Stimulated activated CD8-positive, alpha-beta memory T cell treated with anti-CD3 and anti-CD28 coated beads, Interleukin-2, amount 100 ng/mL, for 48 hours (primary cell): ENCODE results near the gene GRID1.

Experiments
- DNase-seq, 2 donors: peaks; one replicate each; pipeline ENCODE4 v3.0.0-alpha.2; 2020; ENCODE audit warnings: low read depth in 2 of 2

The GRID1 gene

DNA sequence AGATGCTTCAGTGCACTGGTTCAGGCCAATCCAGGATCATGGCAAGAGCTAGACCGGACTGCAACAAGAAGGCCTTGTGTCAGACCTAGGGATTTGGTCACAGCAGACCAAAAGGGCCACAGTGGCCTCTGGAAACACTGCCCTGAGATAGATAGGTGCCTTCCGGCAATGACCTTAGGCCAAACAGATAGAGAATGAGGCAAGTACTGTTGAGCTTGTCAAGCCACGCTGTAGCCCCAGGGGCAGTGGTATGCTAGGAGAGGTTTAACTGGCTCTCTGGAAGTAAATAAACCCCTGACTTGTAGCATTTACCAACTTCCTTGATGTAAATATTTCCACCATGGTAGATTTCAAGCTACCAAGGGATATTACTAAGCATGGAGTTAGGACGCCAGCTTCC, 197.5 kb downstream of the GRID1 start:
- no peak for DNase-seq

DNA sequence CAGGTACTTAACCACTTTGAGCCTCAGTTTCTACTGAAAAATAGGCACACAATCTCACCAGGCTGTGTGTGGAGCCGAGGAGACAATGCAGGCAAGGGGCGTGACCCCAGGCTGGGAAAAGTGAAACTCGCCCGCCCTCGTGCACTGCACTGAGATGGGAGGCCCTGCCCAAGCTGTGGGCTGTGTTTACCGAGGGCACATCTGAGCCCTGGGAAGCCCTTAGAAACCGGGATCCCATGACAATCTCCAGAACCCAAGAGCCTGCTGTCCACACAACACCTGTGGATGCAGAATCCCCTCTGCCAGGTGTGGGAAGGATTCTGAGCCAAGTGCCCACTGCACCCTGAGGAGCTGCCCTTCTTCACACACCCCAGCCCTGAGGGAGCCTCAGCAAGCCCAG, 198.3 kb downstream of the GRID1 start:
- DNase-seq = no peak

DNA sequence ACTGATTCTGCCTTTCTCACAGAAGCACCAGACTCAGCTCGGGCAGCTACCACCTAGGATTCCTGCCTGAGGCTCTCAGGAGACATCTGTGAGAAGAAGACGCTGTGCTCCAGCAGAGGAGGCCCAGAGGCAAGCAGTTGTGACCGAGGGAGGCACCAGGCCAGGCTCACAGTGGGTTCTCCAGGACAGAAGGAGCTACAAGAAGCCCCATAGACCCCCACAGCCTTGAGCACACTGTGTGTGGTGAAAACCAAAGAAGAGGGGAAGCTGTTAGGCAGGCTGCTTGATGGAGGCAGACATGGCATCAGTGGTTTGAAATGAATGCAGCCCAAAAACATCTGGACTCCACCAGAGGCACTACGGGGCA, 198.8 kb downstream of the GRID1 start:
- no peak for DNase-seq

DNA sequence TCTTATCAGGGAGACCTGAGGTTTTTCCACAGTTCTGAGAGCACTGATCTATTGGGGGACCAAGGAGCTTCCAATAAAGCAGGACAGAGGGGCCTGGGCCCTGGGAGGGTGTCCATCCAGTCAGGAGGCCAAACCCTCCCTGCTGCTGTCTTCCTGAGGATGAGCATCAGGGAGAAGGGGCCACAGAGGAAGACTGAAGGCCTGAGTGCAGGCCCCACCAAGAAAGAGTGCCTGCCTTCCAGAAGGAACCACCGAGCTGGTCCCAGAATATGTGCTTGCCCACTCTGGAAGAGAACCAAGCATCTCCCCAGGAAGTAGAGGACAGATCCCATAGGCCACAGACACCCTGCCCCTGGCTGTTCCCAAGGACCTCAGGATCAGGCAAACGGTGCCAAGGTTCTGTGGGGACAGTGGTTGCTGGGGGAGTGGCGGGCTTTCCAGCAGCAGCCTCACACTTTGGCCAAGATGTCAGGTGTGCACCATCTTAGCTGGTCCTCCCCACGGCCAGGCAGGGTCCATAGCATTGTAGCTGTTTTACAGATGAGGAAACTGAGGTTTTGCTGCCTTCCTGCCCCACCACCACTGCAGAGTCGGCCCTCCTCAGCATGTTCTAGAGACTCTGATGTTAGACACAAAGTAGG, 199.4 kb downstream of the GRID1 start:
- no peak for DNase-seq

DNA sequence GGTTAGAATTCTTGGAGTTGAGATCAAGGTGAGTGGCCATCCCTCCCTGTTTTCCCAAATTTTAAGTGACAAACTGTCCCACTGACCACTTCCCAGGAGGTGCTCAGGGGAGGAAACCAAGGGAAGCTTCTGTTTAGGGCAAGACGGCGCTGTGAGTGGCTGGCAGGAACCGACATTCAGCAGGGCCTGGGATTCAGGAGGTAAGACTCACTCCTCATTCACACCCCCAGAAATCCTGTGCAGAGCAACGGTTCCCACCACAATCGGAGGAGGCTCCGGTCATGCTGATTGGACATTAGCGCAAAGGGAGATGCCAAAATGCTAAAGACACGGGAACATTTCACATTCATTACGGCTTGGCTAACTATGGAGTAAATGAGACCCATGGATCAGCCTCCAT, 200.9 kb downstream of the GRID1 start:
- no peak for DNase-seq

GRCh38 chr10:86164960-86165630, 201.5 kb downstream of the GRID1 start:
- no peak for DNase-seq

- DNase-seq = no peak
Measured at GRCh38 chr10:86164174-86164774, 202.3 kb downstream of the GRID1 start.

DNA sequence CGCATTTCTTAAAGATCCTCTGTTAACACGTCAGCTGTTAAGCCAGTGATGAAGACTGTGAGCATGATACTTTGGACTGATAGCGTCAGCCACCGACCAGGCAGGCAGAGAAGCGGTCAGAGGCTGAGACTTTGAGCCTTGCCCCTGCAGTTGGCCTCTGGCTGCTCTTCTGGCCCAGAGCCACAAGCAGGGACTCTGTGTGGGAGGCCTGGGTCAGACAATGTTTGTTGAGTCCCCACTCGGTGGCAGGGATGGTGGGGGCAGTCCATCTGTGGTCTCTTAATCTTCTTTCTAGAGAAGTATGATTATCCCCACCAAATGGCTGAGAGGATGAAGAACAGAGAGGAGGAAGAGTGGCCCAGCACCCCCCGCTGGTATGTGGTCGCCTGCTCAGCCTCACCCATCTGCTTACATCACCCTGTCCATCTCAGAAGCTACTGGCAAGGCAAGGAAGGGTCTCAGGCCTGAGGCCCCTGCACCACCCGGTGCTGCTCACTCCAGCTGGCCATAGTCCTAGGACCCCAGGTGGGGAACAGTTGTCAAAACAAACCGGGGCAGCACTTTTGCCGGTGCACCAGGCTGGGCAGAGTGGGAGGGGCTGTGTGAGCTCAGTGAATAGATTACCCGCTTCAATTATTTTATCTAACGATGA, 202.9 kb downstream of the GRID1 start:
- no peak for DNase-seq

GRCh38 chr10:86162696-86163400, 203.7 kb downstream of the GRID1 start:
- DNase-seq = no peak

DNA sequence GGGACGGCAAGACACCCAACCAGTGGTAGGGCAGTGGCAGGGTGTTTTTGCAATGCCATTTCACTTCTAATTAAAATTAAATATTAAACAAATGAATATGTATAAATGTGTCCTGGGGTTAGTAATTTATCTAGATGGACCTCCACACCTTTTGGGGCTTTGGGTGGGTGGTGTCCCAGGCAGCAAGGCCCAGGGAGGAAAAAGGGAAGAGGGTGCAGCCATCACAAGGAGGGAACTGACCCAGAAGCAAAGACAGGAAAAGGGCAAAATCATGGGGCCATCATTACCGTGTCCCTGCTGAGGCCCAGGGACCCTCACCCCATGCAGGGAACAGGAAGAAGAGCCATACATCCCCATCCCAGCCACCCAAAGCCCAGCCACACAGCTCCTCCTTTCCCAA, 204.6 kb downstream of the GRID1 start:
- no peak for DNase-seq

- no peak for DNase-seq
Measured at GRCh38 chr10:86160890-86161585, 205.6 kb downstream of the GRID1 start.

DNA sequence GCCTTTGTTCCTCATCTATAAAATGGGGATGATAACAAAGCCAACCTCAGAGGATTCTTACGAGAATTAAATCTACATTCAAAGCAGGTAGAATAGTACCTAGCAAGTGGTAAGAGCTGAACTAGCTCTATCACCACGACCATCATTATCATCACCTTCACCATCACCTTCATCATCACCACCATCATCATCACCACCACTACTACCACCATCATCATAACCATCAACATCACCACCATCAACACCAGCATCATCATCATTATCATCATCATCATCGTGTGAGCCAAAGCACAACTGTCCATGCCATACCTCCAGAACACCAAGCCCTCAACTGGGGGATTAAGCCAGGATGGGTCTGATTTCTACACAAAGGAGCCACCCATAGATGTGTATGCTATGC, 206.8 kb downstream of the GRID1 start:
- DNase-seq = no peak

DNA sequence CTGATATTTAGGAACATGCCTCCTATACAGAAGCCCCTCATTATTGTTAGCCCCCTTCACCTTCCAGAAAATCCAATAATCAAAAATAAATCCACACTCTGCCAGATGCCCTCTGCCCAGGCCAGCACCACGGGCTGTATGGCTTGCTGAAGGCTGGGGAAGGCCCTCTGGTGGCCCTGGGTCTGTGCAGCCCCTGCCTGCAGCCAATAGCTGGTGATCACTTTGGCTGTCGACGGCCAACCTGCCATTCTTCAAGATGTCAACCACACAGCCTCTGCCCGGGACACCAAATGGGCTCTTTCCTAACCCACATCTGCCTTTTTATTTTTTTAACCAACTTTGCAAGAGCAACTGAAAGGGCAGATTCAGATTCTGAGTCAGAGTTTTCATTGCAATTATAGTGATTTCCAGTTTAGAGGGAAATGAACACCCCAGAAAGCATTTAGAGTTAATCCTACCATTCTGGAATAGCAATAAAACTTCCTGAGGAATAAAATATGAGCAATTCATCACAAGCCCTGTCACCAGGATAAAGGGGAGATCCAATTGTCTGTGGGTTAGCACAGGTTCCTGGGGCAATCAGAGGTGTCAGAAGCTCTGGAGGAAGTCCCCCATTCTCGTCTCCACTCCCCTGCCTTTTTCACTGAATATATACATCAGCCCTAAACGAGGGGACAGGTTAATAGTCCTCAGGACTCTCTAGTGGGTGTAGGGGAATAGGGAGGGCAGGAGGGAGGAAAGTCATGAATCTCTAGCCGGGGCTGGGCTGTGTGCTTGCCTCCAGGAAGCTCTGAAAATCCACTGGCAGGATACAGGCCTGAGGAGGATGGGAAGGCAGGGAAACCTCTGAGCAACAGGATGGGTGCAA, 211.3 kb downstream of the GRID1 start:
- no peak for DNase-seq

DNA sequence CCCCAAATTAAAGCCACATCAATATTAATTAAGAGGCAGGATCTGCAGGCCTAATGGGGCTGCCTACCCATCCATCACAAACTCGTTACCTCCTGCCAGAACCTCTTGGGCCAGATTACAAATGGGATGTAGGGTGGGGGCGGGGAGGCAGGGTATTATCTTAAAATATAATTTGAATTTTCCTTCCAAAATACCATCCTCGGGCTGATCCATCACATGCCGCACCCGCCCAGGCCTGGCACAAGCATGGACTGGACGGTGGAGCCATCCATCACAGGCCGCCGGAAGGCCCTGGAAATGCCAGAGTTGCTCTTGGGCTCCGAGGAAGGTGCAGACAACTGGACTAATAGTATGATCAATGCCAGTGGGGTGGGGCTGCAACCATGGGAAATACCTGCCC, 212.8 kb downstream of the GRID1 start:
- no peak for DNase-seq

GRCh38 chr10:86152911-86153310, 213.7 kb downstream of the GRID1 start:
- no peak for DNase-seq

DNA sequence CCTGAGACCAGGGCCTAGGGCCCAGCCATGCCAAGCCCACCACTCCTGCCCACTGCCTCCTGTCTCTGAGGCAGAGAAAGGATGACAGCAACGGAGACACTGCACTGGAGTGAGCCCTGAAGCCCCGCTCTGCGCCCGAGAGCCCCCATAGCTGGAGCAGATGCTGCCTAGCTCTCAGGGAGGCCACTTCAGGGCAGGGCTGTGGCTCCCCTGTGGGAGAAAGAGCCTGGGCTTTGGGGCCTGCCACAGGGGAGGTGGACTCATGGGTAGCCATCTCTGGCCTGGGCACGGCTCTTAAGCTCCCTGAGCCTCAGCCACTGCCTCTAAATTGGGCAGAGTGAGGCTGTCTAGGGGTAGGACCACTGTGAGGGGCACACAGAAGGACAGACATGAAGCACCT, 214.2 kb downstream of the GRID1 start:
- DNase-seq = no peak

DNA sequence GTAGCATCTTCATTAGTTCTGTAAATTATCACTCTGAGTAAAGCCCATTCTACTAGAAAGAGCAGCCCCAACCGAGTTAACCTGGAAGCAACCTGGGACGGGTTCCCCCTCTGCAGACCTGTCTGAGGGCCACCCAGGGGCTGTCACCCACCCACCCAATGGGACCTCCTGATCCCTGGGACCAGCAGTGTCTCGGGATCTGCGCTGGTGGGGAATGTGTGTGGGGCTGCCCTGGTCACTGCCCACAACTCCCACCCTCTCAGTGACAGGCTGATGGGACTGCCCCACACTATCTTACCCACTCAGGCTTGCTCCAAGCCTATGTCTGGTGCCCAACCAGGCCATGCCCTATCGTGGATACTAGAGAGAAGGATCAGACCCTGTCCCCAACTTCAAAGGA, 215.0 kb downstream of the GRID1 start:
- DNase-seq = no peak

DNA sequence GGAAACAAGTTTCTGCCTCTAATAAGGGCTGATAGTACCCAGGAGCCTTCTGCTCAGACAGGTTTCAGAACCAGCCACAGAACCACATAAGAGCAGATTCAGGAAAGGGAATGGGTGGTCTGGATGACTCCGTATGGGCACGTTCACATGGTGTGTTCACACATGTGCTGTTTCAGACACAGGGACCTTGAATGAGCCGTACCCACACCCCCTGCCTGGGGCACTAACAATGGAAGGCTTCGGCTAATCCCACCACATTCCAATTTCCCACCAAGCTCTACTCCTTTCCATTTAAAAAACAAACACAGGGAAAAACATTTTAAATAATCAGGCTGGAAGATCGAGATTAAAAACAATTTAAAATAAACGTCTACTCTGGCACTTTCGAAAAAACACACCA, 217.3 kb downstream of the GRID1 start:
- no peak for DNase-seq

- DNase-seq = no peak
Measured at GRCh38 chr10:86148117-86148516, 218.5 kb downstream of the GRID1 start.

- no peak for DNase-seq
Measured at GRCh38 chr10:86144301-86144700, 222.3 kb downstream of the GRID1 start.

DNA sequence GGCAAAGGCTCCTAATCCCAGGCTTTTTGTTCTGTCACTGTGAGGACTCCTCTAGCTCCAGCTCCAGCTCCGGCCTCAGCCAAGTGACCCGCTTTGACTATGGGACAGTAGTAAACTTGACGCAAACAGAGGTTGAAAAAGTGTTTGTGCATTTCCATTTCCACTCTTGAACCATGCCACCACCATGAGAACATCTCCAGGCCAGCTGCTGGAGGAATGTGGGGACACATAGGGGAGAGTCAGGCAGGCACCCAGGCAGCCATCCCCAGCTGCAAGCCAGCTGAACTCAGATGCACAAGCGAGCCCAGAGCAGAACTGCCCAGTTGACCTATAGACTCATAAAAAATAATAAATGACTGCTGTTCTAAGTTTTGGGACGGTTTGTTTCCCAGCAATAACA, 224.7 kb downstream of the GRID1 start:
- DNase-seq = no peak
